Cerebellar nuclear complex (tissue), 1 donor: ENCODE measurements around the gene OTUB2.

Source experiments
- DNase-seq, 2 experiments: peaks; one replicate each; lab custom pipeline; 2025; lab: John Stamatoyannopoulos, UW

OTUB2 gene

DNA sequence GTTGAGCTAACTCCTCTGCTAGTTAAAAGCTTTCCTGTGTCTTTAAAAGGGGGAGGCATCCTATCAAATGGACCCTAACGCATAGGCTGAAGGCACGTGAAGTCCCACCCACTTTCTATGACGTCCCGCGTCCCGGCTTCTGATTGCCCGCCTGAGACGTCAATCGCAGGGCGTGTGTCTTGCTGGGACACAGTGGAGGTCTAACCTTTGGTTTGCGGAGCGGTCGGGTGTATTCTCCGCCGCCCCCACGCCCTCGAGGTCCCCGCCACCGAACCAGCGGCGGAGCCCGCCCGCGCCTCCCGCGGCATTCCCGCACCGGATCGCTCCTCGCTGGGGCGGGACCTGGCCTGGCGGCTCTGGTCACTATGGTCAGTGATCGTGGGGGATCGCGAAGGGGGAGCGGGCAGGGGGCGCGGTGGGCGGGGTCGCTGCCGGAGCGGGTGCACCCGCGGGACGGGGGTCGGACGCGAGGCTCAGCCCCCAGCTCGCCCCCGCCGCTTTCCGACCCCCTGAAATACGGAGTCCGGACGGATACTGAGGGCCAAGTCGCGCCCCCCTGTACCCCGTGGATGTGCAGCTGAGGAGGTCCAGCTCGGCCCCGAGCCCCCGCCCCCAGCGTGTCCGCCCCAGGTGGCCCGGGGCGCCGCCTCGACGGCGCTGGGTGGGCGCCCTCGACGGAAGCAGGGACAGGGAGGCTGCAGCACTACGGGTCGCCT is at the start of gene OTUB2:
OTUB2 (plus strand) TSS at position 168 of the 716 bp plus-strand sequence; CDS start at position 366, 198 bp downstream.
- DNase-seq = peak; percentile 93 to 98

DNA sequence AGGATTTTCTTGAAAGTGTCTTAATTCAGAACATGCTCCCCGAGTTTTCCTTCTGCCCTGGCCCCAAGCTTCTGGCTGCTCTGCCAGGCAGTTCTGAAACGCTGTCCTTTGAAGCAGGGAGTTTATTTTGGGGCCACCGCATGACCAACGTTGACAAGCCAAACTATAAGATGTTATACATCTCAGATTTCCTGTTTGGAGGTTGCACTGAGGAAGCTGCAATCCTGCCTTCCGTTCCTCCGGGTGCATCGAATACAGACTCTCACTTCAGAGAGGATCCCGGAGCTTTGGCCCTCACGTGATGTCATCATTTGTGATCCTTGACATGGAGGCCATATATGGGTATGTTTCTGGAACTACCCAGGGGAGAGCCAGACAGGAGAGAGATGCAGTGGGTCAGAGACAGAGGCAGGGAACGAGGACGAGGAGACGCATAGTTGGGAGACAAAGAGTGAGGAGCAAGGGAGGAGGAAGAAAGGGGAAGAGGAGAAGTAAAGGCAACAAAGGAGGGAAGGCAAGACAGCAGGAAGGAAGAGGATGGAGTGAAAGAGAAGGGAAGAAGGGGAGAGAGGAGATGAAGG is 49.6 kb upstream of the OTUB2 start, which contains the start of gene ASB2:
ASB2 (minus strand) TSS at position 94 of the 581 bp plus-strand sequence. CDS start 12,031 bp downstream, outside the sequence.
- no peak for DNase-seq

DNA sequence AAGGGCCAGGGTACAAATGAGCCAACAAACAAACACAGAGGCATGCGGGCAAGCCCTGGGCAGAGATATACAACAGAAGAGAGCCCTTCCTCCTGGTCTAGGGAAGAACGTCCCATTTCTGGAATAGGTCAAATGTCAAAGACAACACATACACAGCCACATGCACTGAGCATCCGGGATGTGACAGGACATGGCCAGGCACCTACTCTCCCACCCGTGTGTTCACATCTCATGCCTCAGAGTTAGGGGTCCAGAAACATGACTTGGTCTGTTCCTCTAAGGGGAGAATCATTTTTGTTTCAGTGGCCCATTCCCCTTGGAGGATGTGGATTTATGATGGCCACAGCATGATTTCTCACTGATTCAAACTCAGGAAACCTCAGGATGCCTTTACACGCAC is 49.0 kb upstream of the OTUB2 start:
- DNase-seq = no peak

DNA sequence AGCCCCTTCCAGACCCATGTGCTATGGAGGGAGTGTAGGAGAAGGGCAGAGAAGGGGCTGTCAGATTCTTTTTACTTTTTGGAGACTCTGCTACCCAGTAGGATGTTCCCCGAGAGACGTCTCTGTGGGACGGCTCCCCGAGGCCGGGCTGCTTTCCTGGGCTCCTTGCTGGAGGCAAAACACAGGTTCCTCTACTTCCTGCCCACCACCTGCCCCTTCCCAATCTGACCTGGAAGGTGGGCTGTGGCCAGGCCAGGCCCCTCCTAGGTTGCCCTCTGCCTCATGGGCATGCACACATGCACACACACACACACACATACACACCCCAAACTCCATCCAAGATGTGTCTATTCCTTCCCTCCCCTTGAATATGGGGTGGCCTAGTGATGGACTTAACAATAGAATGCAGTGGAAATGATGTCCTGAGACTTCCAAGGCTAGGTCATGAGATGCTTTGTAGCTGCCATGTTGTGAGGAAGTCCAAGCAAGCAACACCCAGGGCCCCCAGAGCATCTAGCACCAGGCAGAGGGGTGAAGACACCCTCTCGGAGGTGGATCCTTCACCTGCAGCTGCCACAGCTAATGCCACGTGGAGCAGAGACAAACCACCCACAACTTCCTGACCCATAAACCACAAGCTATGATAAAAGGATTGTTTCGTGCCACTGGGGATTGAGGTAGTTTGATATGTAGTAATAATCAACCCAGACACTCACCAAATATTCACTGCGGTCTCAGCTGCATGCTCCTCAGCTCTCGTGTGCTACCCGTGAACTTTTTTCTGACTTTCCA is 48.2 kb upstream of the OTUB2 start:
- no peak for DNase-seq

DNA sequence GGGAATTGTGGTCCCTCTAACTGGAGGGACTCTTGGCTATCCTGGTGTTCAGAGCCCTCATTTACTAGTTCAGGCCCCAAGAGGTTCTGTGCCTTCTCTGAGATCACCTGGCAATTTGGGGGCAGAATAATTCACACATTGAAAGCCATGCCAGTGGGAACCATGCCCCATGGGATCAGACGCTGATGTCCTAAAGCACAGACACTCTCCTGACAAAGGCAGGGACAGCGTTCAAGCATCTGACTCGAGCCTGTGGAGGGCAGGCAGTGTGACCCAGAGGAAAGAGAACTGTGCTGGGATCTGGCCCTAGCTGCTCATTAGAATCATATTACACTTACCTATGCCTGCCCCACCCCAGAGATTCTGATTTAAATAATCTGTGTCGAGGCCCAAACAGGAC is 47.4 kb upstream of the OTUB2 start:
- DNase-seq = no peak

DNA sequence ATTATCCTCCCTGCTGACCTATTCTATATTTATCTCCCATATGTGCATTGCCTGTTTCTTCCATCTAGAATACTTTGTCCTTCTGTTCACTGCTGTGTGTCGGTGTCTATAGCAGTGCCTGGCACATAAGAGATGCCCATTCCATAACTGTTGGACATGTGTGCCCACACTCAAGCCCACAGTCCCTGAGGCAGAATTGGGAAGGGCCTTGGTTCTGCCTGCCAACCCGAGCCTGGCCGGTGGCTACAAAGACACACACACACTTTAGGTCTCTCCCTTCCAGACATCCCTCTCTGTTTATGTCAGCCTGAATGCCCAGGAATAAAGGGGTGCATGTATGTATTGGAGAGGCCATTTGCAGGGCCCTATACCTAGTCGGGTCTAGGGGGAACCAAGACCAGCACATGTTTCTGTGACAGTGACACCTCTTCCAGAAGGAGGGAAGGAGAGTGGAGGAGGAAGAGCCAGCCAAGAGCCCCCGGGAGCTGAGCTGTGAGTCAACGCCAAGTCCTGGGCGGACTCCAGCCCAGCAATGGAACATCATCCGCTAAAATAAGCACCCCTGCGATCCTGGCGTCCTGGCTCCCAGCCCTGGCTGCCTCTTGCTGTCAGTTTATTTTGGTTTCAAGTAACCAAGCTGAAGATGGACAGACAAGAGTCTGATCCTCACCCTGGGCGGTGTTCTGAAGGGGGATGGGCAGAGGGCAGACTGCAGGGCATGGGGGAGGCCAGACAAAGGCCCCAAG is 45.5 kb upstream of the OTUB2 start:
- DNase-seq = peak in 1 of 2 experiments; percentile 51

DNA sequence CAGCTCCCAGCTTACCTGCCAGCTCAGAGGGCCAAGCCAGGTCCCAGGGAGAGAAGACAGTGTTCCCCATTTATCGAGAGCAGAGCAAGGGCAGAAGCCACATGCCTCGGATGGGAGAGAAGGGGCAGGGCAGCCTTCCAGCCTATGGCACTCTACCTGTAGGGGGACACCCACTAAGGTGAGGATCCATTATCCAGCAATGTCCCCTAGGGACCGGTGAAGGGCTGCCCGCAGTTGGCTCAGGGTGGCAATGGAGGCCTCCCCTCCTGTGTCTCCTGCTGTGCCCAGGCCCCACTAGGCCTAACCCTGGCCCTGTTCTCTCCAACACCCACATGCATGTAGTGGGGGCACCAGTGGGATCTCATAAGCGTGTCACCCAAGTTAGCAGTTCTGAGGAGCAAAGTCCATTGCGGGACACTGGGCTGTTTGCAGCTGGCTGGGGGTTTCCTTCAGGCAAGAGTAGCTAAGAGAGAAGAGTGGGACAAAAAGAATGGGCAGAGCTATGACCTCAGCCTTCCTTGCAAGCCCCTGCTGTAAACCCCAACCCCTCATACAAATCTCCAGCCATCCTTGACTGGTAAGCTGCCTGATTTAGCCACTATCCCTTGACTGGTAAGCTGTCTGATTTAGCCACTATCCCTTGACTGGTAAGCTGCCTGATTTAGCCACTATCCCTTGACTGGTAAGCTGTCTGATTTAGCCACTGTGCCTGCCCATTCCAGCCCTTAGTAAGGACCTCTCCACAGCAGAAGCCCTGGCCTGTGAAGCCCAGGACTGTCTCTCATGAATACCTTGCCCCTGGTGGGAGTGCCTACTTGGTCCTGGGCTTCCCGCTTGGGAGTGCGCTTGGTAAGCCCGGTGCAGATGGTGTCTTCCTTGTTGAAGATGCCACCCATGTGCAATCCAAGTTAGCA is 44.6 kb upstream of the OTUB2 start:
- DNase-seq = no peak

DNA sequence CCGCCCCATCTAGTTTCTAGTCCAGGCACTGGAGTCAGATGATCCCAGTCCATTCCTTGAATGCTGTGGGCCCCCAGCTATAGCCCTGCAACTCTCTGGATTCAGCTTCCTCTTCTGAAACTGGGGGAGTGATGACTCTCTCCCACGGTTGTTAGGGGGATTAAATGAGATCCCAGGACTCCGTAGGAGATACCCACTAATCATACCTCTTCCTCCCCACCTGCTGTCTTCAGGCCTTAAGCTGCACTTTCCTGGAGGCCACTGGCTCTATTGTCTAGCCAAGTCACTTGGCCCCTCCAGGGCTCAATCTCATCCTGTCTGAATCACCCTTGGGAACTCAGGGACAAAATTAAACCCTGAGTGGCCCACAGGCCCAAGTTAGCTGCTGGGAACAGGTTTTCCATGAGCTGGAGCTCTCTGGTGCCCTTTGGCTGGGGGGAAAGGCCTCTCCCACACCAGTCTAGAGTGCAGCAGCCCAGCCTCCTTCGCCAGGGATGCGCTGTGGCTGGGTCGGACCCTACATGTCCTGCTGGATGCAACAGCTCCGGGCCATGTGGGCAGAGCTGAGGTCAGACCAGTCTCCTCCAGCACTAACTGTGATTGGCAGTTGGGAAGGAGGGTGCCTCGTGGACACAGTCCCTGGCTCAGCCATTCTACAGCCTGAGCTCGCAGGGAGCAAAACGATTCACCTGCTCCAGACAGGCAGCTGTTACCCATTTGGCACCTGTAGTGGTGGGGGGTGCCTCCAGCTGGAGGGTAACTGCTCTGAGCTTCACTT is 43.7 kb upstream of the OTUB2 start:
- no peak for DNase-seq

DNA sequence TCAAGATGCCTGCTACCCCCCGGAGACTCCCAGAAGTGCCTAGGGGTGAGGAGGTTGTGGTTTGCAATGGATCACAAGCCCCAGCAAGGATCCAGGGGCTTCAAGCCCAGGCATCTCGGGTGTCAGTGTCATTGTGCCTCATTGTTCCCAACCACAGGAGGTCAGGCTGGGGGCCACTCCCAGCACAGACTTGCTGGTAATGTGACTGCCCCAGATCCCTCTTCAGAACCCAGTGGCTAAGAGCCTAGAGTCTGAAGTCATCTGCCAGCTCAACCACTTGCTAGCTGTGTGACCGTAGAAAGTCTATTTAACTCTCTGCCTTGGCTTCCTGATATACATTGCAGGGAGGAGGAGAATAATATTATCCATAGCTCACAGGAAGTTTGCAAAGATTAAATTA is 42.1 kb upstream of the OTUB2 start:
- DNase-seq = no peak

DNA sequence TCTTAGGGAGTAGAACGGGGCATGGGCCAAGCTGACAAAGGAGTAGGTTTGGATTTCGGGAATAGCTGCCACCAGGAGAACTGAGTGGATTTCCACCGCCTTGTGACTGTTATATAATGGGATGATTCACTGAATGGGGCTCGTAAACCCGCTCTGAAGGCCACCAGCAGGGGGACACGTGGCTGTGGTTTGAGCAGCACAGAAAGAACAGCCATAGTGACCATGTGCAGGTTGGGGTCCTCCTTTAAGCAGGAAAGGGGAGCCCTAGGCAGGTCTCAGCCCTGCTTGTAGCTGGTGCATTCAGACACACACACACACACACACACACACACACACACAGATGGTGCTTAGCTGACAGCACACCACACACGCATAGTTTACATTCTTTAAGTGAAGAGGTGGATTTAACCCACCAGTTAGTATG is 41.1 kb upstream of the OTUB2 start:
- DNase-seq = peak in 1 of 2 experiments; percentile 35

DNA sequence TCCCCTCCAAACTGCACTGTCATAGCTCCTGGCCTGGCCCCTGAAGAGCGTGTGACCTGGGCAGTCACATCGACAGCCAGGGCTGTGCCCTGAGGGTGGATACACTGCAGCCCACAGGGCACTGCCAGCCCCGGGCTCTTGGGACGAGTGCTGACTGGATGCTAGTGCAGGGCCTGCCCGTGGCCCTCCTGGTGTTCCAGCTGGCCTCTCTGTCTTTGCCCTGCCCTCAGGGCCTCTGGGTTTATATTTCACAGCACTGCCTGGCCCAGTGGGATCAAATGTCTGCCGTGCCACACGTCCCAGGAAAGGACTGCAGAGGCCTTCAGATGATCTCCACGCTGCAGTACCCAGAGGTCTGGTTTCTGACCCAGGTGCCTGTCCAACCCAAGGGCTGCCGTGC is 39.2 kb upstream of the OTUB2 start:
- no peak for DNase-seq

DNA sequence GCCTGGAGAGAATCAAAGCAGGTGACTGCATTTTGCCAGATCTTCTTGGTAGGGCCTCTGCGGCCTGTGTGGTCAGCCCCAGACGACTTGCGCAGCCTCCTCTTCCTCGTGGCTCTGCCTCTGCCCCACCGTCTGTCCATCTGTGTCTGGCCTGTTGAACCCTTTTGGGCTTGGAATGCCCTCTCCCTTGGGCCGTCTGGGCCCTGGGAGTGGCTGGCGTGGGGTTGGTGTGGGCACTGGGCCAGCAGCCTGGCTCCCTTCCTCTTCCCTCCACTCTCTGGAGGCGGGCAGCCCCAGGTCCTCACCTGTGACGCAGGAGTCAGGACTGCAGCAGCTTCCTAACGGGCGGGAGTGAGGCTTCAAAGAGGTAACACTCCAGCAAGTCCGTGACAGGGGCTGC is 38.8 kb upstream of the OTUB2 start:
- DNase-seq = no peak

DNA sequence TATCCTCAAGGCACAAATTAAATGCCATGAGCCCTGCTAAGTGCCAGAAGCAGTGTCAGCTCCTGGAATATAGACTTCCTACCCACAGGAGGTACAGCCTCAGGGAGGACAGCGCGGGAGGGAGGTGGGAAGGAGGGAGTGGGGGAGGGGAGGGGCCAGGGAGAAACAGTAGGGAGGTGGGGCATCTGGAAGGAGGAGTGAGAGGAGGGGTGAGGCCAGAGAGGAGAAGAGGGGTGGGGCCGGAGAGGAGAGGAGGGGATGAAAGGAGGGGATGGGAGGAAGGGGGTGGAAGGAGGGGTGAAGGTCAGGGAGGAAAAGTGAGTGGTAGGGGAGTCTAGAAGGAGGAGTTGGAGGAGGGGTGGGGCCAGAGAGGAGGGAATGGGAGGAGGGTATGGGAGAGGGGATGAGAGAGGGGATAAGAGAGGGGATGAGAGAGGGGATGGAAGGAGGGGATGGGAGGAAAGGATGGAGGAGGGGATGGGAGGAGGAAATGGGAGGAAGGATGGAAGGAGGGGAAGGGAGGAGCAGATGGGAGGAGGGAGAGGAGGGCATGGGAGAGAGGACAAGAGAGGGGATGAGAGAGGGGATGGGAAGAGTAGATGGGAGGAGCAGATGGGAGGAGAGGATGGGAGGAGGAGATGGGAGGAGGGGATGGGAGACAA is 38.2 kb upstream of the OTUB2 start:
- no peak for DNase-seq

DNA sequence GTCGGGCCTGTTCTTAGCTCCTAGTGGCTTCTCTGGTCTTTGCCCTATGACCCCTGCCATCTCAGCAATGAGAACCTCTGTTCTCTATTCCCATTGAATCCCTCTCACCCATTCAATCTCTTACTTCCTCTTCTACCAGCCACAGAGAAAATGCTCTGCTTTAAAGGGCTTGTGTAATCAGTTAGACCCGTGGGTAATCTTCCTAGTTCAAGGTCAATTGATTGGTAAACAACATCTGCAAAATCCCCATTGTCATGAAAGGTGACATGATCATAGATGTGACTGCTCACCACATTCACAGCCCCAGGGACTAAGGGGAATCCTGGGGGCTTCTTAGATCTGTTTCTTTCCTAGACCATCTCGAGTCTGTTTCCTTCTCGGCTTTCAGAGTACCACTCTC is 36.2 kb upstream of the OTUB2 start:
- DNase-seq = no peak

DNA sequence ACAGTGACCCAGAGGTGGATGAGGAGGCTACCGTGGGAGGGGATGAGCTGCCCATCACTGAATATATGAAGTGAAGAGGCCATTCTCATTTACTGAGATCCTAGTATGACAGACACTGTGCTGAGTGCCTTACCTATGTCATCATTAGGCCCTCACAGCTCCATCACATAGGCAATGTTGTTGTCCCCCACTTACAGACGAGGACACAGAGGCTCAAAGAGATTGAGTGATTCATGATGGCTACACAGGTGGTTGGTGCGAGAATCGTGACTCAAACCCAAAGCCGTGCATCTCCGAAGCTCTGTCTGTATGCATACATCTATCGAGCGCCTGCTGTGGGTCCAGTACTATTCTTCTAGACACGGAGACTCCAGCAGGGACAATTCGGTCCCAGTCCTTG is 34.9 kb upstream of the OTUB2 start:
- no peak for DNase-seq

DNA sequence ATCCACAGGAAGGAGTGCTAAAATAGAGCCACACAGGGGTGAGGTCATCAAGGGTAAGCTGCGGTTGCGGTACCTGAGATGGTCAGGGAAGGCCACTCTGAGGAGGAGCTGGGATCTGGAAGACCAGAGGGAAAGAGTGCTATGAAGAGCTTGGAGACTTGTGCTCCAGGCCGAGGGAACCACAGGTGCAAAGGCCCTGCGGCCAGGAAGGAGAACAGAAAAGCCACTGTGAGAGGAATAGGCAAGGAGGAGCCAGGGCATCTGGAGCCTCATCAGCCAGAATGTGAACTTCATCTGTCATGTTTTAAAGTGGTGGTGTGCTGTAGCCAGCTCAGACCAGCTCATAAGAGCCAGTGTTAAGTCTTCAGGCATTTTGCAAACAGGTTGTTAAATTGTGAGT is 34.5 kb upstream of the OTUB2 start:
- DNase-seq = no peak

DNA sequence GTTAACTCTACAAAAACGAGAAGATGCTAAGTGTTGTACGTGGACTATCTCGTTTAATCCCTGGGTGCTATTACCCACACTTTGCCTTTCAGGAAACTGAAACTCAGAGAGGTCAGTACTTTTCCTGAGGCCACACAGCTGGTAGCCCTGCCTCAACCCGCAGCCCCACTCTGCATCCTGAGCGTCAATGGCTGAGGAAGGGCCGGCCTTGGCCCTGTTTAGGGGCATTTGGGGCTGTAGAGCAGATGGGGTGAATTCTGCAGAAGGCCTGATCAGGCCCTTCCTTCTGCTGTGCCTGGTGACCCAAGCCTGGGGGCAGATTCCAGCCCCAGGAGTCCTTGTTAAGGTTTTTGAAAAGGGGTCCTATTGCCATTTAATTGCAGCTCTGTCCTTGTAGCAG is 32.8 kb upstream of the OTUB2 start:
- DNase-seq = no peak

DNA sequence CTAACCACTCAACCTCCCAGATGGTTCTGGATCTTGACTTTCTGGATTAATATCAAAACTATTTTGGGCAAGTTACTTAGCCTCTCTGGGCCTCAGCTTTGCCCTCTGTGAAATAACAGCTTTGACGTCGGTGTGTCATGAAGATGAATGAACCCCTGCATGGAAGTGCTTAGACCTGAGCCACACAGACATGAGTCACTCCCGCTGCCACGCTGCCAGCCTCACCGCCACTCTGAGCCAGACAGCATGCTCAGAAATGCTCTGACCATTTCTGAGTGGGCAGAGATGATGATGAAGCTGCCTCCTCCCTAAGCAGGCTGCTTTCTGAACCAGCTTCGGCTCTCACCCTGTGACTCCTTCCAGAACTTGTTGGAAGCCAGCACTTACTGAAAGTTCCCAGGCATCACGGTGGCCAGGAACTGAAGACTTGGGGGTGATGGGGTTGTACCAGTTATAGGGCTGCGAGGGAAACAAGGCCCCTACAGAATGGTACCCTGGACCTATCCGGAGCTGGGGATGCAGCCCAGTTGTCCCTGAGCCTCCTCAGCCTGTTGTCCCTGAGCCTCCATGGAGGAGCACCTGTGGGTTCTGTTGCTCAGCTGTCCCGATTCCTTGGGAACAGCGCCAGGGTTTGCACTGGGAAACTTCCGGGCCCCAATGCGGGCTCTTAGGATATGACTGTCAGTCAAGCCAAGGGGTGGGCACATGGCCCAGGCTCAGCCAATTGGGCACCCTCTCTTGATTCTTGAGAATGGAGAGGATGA is 31.0 kb upstream of the OTUB2 start:
- no peak for DNase-seq

DNA sequence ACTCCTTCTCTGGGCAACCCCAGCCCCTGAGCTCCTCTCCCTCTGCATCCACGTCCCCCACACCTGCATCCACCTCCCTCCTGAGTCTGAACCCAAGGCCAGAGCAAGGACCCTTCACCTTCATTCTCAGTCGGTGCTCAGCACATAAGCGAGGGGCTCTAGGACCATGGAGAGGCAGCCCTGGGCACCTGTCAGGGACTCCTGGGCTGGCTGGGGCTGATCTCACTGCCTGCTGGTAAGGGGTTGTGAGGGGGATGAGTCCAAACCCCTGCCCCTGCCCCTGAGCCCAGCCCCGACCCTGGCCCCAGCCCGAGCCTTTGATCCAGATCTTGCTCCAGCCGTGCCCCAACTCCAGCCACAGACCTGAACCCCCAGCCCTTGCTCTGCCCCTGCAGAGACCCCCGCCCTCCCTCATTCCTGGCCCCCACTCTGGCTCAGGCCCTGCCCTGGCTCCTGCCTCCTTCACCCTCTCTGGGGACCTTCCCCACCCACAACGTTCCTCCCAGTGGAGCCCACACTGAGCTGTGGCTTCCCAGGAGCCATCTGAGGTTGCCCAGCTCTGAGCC is 29.9 kb upstream of the OTUB2 start:
- no peak for DNase-seq
